HT-29 (cell line): ENCODE results near the gene CEP126. TPM values are rescaled to one million over a fixed set of nuclear protein-coding genes. Genes with fewer than 3 reads are reported as not detected.
"Not testable (repeated sequence)": the region's sequence is repeated elsewhere in the genome, so short reads cannot be mapped to it uniquely, and the experiment has no call there.

Experiments
- DNase-seq: peaks from one replicate; pipeline ENCODE4 v3.0.0-alpha.2; 2015; ENCODE audit warnings: low spot score
- total RNA-seq: library from RNA; depleted of rRNA; stranded (reverse); fragments of >200 nt; shearing (Covaris generic); gene quantifications from 2 replicates; pipeline ENCODE4 v1.2.3, GENCODE V29; 2014

The CEP126 gene
- total RNA-seq, 1 experiment from 2014 or later: 0.58 TPM

- no peak for DNase-seq
Observed at GRCh38 chr11:101923554-101923953, 8.7 kb downstream of the CEP126 start.

DNA sequence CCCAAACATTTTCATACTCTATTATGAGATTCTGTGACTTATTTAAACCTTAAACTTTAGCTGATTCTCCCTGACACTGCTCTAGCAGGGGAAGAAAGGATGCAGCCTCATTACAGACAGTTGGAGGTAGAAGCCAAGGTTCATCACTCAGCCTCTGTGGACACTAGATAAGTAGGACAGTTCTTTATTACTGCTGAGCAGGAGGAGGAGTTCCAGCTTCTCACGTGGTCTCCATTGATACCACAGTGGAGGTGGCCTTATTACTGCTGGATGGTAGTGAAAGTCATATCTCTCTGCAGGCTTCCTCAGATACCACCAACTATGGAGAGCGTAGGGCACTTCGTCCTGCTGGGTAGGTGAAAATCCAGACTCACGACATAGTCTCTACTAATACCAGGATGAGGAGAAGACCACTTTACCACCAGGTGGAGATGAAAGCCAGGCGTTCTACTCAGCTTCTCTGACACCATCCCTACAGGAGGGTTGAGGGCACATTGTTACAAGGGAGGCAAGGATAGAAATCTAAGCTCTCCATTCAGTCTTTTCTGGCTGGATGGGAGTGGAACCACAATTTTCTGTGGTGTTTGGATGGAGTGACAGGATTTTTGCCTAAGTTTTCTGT is 14.6 kb downstream of the CEP126 start:
- no peak for DNase-seq

DNA sequence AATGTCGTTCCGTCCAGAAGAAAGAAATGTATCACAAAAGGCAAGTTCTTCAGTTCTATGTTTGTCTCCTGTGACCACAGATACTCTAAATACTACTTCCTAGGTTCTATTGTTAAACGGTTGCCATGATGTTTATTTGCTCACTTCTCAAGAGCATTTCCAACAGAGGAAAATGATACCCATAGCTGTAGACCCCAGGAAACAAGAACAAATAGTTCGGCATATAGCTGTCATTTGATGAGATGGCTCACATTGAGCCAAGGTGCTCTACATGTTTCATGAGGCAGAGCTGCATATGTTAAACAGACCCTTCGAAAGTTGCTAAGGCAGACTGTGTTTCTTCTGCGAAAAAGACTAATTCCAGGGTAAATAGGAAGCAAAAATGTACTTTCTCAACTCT is 16.9 kb downstream of the CEP126 start:
- no peak for DNase-seq

- DNase-seq: no peak
Observed at GRCh38 chr11:101940901-101941520, 26.2 kb downstream of the CEP126 start.

DNA sequence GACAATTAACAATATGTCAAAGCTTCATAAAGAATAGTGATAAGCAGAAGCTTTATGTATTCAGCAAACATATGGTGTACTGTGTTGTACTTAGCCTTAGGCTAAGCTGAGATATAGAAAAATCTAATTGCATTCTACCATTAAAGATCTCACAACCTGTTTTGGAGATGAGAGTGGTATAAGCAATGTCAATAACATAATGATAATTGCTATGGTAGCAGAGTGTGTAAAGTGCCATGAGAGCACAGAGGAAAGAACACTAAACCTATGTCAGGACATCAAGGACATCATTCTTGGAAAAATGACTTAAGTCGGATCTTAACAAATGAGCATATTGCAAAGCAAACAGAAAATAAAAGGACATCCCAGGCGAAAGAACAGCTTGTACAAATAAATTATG is 30.1 kb downstream of the CEP126 start:
- DNase-seq: no peak

- no peak for DNase-seq
Observed at GRCh38 chr11:101945448-101945847, 30.6 kb downstream of the CEP126 start.

- no peak for DNase-seq
Observed at GRCh38 chr11:101949680-101950220, 34.9 kb downstream of the CEP126 start.

DNA sequence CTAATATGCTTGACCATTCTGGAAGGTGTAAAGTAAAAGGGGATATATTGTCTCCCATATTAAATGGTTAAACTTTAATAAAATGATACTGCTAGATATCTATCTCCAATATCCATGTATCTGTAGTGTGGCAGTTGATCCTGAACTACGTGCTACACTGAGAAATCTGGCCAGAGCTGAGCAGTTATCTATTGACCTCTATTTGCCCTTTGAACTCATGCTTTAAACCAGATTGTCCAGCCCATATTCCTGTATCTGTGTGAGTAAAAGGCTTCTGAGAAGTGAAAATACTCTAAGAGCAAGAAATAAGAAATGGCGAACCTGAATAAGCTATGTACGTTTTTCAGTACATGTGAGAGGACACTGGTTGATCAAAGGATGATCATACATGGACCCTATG is 40.5 kb downstream of the CEP126 start:
- no peak for DNase-seq

DNA sequence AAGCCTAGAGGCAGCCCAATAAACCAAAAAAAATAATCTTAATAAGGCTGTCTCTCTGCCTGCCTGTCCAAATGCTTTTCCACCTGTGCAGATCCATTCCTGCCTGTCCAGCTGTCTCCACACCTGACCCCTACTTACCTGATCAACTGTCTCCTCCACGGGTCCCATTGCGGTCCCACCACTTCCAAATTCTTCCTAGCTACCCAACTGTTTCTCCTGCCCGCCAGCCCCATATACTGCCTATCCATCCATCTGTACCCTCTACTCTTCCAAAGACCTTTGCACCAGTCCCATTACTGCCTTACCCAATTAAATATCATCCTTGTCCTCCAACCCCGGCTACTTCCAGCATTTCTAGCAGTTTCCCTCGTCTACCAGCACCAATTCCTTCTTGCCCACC is 40.9 kb downstream of the CEP126 start:
- DNase-seq: no peak

- no peak for DNase-seq
Observed at GRCh38 chr11:101960231-101960630, 45.4 kb downstream of the CEP126 start.

DNA sequence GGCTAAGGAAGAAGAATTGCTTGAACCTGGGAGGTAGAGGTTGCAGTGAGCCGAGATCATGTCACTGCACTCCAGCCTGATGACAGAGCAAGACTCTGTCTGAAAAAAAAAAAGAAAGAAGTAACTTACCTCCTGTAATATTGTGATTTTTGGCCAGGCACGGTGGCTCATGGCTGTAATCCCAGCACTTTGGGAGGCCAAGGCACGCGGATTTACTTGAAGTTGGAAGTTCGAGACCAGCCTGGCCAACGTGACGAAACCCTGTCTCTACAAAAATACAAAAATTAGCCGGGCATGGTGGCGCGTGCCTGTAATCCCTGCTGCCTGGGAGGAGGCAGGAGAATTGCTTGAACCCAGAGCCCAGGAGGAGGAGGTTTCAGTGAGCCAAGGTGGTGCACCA is 49.4 kb downstream of the CEP126 start:
- DNase-seq: not testable (repeated sequence)

- DNase-seq: no peak
Observed at GRCh38 chr11:101974255-101974654, 59.4 kb downstream of the CEP126 start.

GRCh38 chr11:101974771-101975170 is 60.0 kb downstream of the CEP126 start:
- no peak for DNase-seq

DNA sequence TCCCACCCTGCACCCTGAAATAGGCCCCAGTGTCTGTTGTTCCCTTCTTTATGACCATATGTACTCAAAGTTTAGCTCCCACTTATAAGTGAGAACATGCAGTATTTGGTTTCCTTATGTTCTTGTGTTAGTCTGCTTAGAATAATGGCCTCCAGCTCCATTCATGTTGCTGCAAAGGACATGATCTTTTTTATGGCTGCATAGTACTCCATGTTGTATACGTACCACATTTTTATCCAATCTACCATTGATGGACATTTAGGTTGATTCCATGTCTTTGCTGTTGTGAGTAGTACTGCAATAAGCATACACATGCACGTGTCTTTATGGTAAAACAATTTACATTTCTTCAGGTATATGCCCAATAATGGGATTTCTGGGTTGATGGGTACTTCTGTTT is 60.9 kb downstream of the CEP126 start:
- DNase-seq: no peak

GRCh38 chr11:101987370-101987769 is 72.6 kb downstream of the CEP126 start:
- DNase-seq: no peak

DNA sequence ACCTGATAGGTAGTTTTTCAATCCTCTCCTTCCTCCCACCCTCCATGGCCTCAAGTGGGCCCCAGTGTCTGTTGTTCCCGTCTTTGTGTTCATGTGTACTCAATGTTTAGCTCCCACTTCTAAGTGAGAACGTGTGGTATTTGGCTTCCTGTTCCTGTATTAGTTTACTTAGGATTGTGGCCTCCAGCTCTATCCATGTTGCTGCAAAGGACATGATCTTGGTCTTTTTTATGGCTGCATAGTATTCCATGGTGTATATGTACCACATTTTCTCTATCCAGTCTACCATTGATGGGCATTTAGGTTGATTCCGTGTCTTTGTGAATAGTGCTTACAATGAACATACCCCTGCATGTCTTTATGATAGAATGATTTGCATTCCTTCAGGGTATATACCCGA is 78.4 kb downstream of the CEP126 start:
- no peak for DNase-seq

GRCh38 chr11:101994052-101994469 is 79.3 kb downstream of the CEP126 start:
- not testable (repeated sequence) for DNase-seq

- no peak for DNase-seq
Observed at GRCh38 chr11:101996111-101996510, 81.3 kb downstream of the CEP126 start.

- no peak for DNase-seq
Observed at GRCh38 chr11:102001657-102002338, 87.0 kb downstream of the CEP126 start.

GRCh38 chr11:102004220-102004619 is 89.4 kb downstream of the CEP126 start:
- no peak for DNase-seq

DNA sequence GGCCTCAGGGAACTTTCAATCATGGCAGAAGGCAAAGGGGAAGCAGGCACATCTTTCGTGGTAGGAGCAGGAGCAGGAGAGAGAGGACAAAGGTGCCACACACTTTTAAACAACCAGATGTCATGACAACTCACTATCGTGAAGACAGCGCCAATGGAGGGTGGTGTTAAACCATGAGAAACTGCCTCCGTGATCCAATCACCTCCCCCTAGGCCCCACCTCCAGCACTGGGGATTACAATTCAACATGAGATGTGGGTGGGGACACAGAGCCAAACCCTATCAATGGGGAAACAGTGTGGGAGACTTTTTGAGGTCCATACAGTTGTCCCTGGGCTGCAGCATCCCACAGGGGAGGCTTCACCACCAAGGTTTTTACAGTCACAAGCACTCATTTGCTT is 90.5 kb downstream of the CEP126 start:
- no peak for DNase-seq

DNA sequence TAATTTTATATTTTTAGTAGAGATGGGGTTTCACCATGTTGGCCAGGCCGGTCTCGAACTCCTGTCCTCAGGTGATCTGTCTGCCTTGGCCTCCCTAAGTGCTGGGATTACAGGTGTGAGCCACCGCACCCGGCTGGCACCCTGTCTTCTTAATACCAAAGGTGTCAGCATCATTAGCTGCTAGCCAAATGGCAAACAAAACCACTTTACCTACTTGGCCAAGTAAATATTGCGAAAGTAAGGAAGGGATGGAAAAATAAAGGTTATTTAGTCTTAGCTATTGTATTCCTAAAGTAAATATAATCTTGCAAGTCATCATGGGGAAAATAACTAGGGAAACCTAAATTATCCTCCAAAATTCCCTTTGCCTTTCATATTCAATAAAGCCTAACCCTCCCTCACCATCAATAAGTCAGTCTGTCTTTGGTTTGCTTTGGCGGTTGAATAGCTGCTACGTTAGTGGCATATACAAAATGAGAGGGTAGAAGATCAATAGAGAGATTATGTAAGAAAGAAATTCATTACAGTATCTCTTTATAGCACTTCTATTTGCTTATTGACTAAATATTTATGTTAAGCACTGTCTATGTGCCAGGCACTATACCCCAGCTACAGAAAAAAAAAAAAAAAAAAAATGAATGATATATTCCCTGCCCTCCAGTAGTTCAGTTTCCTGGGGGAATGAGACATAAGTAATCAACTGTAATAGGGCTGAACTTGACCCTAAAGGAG is 92.2 kb downstream of the CEP126 start:
- peak; percentile 22 for DNase-seq
